HG02610 (cell line): ENCODE data around the gene CPT1C.

ENCODE experiments used
- ATAC-seq: cut with Tn5 transposase; IDR thresholded peaks from one replicate; pipeline ENCODE4 v1.9.1; 2021; ENCODE audit warnings: mild to moderate bottlenecking, moderate library complexity; ENCODE audit not compliant: unreplicated experiment

The CPT1C gene

DNA sequence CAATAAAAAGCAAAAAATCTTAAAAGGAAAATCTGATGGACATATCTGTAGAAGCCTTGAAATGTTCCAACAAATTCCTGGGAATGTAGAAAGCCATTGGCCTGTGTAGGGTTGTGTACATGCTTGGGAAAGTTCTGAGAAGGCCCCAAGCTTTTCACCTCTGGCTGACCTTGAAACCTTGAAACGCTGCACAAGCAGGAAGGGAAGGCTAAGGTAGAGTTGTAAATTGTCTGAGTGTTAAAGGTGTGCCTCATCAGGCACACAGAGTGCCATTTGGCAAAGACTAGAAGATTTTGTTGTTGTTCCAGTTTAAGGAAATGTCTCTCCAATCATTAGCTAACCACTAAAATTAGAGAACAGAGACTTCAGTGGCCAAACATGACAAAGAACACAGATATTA lies 61.8 kb downstream of the CPT1C start:
- no peak for ATAC-seq

DNA sequence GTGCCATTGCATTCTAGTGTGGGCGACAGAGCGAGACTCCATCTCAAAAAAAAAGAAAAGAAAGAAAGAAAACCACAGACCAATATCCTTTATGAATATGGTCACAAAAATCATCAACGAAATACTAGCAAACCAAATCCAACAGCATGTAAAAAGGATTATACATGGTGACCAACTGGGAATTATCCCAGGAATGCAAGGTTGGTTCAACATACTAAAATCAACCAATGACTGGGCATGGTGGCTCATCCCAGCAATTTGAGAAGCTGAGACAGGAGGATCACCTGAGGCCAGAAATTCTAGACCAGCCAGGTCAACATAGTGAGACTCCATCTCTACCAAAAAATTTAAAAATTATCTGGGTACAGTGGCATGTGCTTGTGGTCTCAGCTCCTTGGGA lies 65.0 kb downstream of the CPT1C start:
- ATAC-seq, result no peak

DNA sequence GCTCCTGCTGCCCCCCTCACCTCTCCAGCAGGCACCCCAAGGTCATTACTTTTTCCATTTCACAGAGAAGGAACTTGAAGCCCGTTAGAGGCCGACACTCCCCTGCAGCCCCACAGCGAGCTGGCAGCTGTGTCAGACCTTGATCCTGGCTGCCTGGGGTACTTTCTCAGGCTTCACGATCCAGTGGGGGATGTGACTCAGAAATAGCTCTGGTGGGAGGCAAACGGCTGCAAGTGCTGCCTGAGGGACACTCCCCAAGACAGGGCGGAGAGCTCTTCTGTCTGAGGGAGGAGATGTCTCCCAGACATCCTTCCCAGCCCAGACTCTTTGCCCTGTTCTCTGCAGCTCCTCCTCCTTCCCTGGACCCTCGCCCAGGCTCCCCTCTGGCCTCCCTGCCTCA lies 67.4 kb downstream of the CPT1C start:
- ATAC-seq, result no peak

- no peak for ATAC-seq
Observed at GRCh38 chr19:49761249-49761624, 70.3 kb downstream of the CPT1C start.

DNA sequence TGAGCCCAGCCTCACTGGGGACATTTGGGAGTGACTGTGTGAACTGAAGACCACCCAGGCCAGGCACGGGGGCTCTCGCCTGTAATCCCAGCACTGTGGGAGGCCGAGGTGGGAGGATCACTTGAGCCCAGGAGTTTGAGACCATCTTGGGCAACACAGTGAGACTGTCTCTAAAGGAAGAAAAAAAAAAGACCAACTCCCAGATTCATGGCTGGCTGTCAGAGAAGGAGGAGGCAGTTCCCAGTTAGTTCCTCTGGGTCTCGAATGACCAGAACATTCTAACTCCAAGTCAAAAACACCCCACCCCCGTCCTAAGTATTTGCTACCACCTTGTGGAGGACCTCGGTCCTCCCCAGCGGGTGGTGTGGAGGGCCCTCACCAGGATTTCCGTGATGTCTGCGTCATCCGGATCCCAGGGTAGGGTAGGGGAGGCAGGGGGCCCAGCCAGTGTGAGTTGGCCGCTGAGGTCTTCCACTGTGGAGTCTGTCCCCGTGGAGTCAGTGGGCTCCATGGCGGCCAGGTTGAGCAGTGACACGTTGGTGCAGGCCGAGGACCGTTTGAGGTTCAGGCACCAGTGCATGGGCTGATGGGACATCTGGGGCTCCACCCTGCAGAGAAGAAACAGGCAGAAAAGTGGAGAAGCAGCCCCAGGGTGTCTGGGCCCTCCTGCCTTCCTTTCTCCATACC lies 70.9 kb downstream of the CPT1C start:
- ATAC-seq, result no peak

GRCh38 chr19:49763230-49763629 lies 72.3 kb downstream of the CPT1C start, which contains the start of gene TSKS:
TSS of gene TSKS (minus strand) at chr19:49763306. CDS start at chr19:49763247, 59 bp downstream.
- ATAC-seq, result no peak
